Measurements from ENCODE around the gene ANKRD23. TPM values are rescaled to one million over a fixed set of nuclear protein-coding genes. Genes with fewer than 3 reads are reported as not detected.
"Not testable (repeated sequence)": the region's sequence is repeated elsewhere in the genome, so short reads cannot be mapped to it uniquely, and the experiment has no call there.

ANKRD23 gene
- total and polyA plus RNA-seq, 7 donors, result 0.69 to 5.5 (median 3.8) TPM; not detected in 1

DNA sequence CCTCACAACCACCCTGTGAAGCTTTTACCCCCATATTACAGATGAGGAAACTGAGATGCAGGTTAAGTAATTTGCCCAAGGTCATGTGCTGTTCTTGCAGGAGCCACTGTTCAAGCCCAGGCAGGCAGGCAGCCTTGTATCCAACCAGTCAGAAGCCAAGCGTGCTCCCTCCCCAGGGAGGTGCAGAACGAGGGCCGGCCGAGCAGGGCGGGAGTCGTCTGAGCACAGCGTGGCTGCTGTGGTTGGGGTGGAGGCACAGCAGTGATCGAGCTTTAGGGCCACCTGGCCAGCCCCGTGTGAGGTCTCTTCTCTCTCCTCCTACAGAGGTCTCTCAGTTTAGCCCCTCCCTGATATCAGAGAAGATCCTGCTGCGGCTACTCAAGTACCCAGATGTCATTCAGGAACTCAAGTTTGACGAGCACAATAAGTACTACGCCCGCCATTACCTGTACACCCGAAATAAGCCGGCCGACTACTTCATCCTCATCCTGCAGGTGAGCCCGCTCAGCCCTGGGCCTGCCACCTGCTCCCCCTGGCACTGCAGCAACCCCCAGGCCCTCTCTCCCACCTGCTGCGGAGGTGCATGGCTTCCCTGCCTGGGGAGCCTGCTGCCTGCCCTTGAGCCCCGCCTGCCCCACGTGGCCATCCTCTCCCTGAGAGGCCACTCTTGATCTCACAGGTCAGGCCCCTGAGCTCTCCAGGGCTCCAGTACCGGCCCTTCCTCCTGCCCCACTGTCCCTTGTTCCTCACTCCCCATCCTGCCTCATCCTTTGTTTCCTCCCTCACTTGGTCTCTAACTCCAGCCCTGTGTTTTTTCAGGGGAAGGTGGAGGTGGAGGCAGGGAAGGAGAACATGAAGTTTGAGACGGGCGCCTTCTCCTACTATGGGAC lies 44.8 kb downstream of the ANKRD23 start:
- H3K27me3 ChIP-seq, result no peaks in the 10 kb centered on the region
- H3K4me3 ChIP-seq, result no peak overlapping the region
- WGBS, 2 donors, result 87 to 90% methylated on average over 23 of the region's 23 CpGs
- intact Hi-C loops (cut with DNase I), result no loop called here
- no peak overlapping the region for H3K27ac ChIP-seq
- no peaks in the 10 kb centered on the region for H3K9me3 ChIP-seq
- H3K36me3 ChIP-seq, result peaks cover 0 to 42% (median 6%) of the 10 kb centered on the region in 4 donors
- DNase-seq, result peak; percentile 59
- no peak for TF ChIP-seq POLR2AphosphoS5 (IDR thresholded peaks at IDR 0.05)
- TF ChIP-seq, protein P1, sequence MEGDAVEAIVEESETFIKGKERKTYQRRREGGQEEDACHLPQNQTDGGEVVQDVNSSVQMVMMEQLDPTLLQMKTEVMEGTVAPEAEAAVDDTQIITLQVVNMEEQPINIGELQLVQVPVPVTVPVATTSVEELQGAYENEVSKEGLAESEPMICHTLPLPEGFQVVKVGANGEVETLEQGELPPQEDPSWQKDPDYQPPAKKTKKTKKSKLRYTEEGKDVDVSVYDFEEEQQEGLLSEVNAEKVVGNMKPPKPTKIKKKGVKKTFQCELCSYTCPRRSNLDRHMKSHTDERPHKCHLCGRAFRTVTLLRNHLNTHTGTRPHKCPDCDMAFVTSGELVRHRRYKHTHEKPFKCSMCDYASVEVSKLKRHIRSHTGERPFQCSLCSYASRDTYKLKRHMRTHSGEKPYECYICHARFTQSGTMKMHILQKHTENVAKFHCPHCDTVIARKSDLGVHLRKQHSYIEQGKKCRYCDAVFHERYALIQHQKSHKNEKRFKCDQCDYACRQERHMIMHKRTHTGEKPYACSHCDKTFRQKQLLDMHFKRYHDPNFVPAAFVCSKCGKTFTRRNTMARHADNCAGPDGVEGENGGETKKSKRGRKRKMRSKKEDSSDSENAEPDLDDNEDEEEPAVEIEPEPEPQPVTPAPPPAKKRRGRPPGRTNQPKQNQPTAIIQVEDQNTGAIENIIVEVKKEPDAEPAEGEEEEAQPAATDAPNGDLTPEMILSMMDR (IDR thresholded peaks at IDR 0.05), result no peak
- no peak for TF ChIP-seq EP300 (IDR thresholded peaks at IDR 0.05)
- TF ChIP-seq POLR2A (IDR thresholded peaks at IDR 0.05), result no peak
- H3K4me1 ChIP-seq, result peaks cover 0 to 8% (median 7%) of the 10 kb centered on the region in 4 donors

DNA sequence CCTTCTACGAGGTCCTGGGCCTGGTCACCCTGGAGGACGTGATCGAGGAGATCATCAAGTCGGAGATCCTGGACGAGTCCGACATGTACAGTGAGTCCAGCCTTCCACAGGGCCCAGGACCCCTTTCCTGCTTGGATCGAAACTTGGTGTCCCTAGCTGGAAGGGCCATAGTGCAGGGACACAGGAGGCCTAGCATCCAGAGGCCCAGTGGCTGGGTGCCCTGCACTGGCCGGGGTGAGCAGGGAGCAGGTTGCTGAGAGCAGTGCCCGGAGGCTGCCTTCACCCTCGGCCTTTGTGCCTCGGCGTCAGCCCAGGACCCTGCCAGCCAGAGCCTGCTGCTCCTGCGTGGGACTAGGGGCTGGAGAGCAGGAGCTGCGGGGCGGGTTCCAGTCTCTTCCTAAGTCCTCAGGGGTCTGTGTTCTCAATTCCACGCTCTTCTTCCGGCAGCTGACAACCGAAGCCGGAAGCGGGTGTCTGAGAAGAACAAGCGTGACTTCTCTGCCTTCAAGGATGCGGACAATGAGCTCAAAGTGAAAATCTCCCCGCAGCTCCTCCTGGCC lies 46.7 kb downstream of the ANKRD23 start:
- TF ChIP-seq POLR2A (IDR thresholded peaks at IDR 0.05) (no peak), POLR2AphosphoS5 (IDR thresholded peaks at IDR 0.05) (no peak), EP300 (IDR thresholded peaks at IDR 0.05) (no peak)
- TF ChIP-seq, protein P1 (IDR thresholded peaks at IDR 0.05), result no peak
- peak; percentile 46 for DNase-seq
- no peaks in the 10 kb centered on the region for H3K27me3 ChIP-seq
- 95 to 96% methylated on average over 23 of the region's 23 CpGs for WGBS, 2 donors
- no peak overlapping the region for H3K27ac ChIP-seq
- H3K4me1 ChIP-seq, result peaks cover 0 to 8% (median 7%) of the 10 kb centered on the region in 4 donors
- intact Hi-C loops (cut with DNase I), result no loop called here
- H3K4me3 ChIP-seq, result no peak overlapping the region
- H3K36me3 ChIP-seq, result peaks cover 0 to 35% (median 6%) of the 10 kb centered on the region in 4 donors
- H3K9me3 ChIP-seq, result no peaks in the 10 kb centered on the region

DNA sequence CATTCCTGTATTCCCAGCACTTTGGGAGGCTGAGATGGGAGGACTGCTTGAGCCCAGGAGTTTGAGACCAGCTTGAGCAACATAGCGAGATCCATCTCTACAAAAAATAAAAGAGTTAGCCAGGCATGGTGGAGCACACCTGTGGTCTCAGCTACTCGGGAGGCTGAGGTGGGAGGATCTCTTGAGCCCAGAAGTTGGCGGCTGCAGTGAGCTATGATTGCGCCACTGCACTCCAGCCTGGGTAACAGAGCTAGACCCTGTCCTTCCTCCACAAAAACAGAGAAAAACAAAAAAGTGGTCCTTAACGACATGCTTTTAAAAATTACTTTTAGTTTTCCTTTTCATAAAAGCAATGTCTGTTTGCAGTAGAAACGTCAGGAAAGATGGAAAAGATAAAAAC lies 47.3 kb downstream of the ANKRD23 start:
- H3K9me3 ChIP-seq; intact Hi-C loops (cut with DNase I); H3K27me3 ChIP-seq; H3K4me1 ChIP-seq; H3K4me3 ChIP-seq; DNase-seq; H3K27ac ChIP-seq: not testable (repeated sequence)
- WGBS, 2 donors, result 91 to 92% methylated on average over 6 of the region's 6 CpGs
- peaks cover 0 to 29% (median 6%) of the 10 kb centered on the region in 4 donors for H3K36me3 ChIP-seq

DNA sequence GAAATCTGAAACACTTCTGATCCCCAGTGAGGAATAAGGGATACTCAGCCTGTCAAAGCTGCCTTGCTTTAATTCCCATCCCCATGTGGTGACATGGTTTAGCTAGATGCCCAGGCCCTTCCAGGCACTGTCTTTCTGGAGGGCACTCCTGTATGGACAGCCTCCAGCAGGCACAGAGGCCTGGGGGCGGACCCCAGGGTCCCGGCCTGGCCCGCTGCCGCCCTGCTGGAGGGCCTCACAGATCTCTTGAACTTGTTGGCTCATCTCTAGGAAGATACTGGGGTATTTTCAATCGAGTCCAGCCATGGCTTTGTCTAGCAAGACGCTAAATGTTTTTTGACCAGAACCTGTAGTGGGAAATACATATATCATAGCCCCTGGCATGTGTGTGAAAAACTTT lies 48.7 kb downstream of the ANKRD23 start:
- TF ChIP-seq, protein P1 (IDR thresholded peaks at IDR 0.05), result no peak
- TF ChIP-seq EP300 (IDR thresholded peaks at IDR 0.05), result no peak
- TF ChIP-seq POLR2A (IDR thresholded peaks at IDR 0.05), result no peak
- TF ChIP-seq POLR2AphosphoS5 (IDR thresholded peaks at IDR 0.05), result no peak
- Histone ChIP-seq H3K4me3 (no peak overlapping the region), H3K27ac (no peak overlapping the region), H3K9me3 (no peaks in the 10 kb centered on the region), H3K27me3 (no peaks in the 10 kb centered on the region), H3K36me3 (peaks cover 0 to 28% (median 6%) of the 10 kb centered on the region in 4 donors), H3K4me1 (no peaks in the 10 kb centered on the region)
- 97 to 98% methylated on average over 6 of the region's 6 CpGs for WGBS, 2 donors
- intact Hi-C loops (cut with DNase I), result no loop called here
- DNase-seq, result peak; percentile 35

All from sigmoid colon (tissue), 7 donors.